Stimulated activated CD4-positive, alpha-beta T cell treated with anti-CD3 and anti-CD28 coated beads, Interleukin-4, amount 100 ng/mL, for 1 hour (primary cell): ENCODE measurements around the gene PTPRG.

ENCODE experiments used
- DNase-seq: peaks from one replicate; pipeline ENCODE4 v3.0.0-alpha.2; 2020

The PTPRG gene

GRCh38 chr3:61625429-61625828 lies 64.1 kb downstream of the PTPRG start:
- DNase-seq, result no peak

GRCh38 chr3:61626484-61626883 lies 65.1 kb downstream of the PTPRG start:
- no peak for DNase-seq

GRCh38 chr3:61627768-61628185 lies 66.4 kb downstream of the PTPRG start:
- DNase-seq, result no peak

- no peak for DNase-seq
These were observed 67.3 kb downstream of the PTPRG start for GRCh38 chr3:61628636-61629035.

GRCh38 chr3:61629442-61629841 lies 68.1 kb downstream of the PTPRG start:
- DNase-seq, result no peak

DNA sequence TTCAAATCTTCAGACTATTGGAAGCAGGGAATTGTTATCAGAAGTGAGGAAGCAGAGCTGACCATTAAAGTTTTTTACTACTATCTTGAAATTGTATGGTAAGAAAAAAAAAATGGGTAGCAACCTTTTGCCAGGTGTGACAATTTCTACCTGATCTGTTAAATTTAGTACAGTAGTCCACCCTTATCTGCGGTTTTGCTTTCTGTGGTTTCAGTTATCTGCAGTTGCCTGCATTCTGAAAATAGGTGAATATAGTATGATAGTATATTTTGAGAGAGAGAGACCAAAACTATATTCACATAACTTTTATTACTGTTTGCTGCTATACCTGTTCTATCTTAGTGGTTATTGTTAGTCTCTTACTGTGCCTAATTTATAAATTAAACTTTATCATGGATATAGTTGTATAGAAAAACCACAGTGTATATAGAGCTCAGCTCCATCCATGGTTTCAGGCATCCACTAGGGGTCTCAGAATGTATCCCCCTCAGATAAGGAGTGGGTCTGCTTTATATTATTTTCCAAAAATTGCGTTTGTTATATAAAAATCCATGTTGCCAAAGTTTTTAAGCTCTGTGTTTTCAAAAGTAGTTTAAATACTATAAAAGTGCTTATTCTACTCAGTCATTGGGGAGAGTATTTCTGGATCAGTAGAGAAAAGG lies 69.9 kb downstream of the PTPRG start:
- no peak for DNase-seq

DNA sequence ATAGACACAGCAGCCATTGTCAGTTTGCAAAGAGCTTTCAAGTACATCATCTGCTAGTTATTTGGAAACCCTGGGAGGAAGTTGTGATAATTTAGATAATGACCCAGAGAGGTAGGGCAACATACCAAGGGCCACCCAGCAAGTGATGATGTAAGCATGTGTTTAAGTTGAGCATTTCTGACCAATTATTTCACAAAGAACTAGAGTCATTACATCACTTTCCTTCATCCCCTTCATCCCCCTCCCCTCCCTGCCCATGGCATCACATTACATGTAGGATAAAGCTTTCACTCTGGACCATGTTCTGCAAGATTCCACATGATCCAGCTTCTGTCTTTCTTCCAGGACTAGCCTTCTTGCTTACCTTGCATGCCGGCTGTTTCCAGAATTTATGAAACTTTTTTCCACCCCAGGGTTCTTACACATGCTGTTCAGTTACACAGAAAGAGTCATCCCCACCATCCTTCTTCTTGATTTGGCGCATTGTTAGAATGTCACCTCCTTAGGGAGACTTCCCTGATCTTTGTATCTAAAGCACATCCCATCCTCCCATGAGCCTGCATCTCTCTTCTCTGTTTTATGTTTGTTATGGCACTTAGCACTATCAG lies 71.3 kb downstream of the PTPRG start:
- no peak for DNase-seq

DNA sequence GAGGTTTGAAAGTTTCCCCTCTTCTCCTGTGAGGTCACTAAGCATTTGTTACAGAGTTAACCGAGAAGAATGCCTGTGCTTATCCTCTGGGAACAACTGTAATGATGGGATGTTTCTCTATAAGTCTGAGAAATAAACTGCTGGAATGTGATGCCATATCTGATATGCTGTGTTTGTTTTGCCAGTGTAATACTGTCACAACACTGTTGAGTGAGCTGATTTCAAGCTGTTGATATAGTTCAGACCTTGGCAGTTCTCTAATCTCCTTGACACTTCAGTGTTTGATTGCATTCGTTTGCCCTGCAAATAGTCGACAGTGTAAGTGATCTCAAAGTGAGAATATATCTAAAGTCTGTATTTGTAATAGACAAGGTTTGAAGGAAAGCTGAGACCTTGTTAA lies 73.3 kb downstream of the PTPRG start:
- no peak for DNase-seq

- DNase-seq, result no peak
These were observed 76.0 kb downstream of the PTPRG start for GRCh38 chr3:61637088-61638051.

DNA sequence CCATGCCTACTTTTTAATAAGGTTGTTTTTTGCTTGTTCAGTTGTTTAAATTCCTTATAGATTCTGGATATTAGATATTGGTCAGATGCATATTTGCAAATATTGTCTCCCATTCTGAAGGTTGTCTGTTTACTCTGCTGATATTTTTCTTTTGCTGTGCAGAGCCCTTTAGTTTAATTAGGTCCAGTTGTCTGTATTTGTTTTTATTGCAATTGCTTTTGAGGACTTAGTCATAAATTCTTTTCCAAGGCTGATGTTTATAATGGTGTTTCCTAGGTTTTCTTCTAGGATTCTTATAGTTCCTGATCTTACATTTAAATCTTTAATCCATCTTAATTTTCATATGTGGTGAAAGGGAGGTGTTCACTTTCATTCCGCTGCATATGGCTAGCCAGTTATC lies 77.4 kb downstream of the PTPRG start:
- DNase-seq, result no peak

- no peak for DNase-seq
These were observed 78.6 kb downstream of the PTPRG start for GRCh38 chr3:61639991-61640390.

GRCh38 chr3:61645148-61645547 lies 83.8 kb downstream of the PTPRG start:
- no peak for DNase-seq

- DNase-seq, result no peak
These were observed 85.0 kb downstream of the PTPRG start for GRCh38 chr3:61646360-61646759.

DNA sequence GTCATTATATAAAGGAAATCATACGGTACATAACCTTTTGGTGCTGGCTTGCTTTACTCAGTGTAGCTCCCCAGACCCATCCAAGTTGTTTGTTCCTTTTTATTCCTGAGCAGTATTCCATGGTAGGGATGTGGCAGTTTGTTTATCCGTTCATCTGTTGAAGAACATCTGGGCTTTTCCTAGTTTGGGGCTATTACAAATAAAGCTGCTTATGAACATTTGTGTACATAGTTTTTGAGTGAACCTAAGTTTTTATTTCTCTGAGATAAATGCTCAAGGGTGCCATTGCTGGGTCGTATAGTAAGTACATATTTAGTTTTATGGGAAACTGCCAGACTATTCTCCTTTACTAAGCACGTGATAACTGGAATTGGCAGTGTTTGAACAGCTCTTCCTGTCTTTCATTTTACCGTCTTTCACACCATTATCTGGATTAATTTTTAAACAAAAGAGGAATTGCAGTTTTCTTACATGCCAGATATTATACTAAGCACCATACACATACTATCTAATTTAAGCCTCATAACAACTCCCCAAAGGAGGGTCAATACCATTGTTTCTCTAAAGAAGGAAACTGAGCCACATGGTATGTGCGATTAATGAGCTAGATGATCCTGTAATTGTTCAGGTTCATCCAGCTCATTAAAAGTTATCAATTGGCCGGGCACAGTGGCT lies 85.6 kb downstream of the PTPRG start:
- DNase-seq, result no peak

- no peak for DNase-seq
These were observed 87.1 kb downstream of the PTPRG start for GRCh38 chr3:61648481-61648880.

DNA sequence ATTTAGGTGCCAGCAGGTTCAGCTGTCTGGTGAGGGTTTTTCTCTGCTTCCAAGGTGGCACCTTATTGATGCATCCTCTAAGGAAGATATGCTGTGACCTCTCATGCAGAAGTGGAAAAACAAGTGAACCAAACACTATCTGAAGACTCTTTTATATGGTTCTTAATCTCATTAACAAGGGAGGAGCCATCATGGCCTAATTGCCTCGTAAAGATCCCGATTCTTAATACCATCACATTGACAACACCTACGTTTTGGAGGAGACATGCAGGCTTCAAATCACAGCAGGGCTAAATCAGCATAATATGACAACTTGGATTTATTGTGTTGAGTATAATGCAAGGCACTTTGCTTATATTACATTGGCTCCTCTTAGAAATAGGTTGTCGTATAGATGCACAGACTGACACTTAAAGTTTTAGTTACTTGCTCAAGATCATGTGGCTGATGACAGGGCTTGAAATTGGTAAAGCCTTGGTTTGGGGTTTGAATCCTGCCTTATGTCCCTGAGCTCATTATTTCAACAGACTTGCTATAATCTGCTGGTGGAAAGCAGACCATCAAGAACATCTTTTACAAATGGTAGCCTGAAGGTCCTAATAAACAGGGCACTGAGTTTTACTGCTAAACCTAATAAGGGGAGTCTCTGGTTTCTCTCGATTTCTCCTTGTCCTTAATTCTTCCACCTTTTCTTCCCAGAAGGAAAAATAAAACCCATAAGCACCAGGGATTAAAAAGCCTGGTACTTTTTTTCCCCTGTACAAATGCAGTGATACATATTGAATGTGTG lies 88.2 kb downstream of the PTPRG start:
- no peak for DNase-seq

GRCh38 chr3:61650276-61650675 lies 88.9 kb downstream of the PTPRG start:
- DNase-seq, result no peak

DNA sequence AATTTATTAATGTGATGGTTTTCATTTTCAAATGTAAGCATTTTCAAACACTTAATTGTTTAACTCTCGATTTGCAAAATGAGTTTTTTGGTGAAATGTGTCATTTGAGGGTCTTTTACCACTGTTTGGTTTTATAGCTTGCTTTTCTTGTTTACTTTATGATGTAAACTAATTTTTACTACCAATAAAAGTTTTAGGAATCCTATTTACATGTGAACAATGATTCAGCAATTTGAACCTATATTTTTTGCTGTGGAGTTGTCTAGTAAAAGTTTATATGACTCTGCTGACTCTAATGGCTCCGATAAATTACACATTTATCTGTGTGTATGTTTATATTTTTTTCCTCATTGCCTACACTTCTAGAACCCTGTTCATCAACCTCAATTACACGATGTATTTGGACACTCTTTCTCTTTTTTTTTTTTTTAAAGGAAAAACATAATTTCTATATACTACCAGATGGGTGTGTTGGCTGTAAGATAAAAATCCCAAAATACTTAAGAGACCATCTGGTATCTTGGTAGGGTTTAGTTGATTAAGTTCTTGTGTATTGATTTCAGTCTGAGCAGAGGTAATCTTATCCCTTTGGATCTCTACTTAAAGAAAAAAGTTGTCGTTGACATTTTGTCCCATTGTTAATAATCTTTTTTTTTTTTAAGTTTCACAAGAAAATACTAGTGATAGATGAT lies 89.5 kb downstream of the PTPRG start:
- DNase-seq, result no peak

DNA sequence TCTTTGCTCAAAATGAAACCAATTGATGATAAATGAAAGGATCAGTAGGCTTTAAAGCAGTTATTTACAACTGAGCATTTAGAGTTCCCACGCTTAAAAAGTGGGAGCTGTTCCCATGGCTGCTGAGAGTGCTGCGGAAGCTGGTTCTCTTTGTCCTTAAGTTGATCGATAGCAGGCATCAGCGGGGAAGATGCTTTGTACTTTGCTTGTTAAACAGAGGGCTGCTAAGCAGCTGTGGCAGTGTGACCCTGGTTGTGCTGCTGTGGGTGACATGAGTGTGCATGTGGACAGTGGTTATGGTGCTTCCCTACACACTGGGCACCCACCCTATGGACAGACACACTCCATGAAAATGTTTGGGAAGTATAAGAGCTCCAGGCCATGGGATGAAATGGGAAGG lies 96.3 kb downstream of the PTPRG start:
- no peak for DNase-seq

DNA sequence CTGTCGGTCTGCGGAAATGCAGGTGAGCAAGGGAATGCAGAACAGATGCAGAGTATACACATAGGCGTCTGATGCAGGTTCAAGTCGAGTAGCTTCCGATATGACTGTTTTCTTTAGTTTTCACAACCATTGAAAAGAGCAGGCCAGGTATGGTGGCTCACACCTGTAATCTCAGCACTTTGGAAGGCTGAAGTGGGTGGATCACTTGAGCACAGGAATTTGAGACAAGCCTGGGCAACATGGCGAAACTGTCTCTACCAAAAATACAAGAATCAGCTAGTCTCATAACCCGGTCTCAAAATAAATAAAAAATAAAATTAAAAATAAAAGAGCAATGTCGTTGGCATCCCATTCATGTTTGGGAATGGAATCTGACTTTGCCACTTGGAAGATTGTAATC lies 101.5 kb downstream of the PTPRG start:
- DNase-seq, result no peak

- no peak for DNase-seq
These were observed 102.2 kb downstream of the PTPRG start for GRCh38 chr3:61663356-61664104.
